Ecto neural progenitor cell (in vitro differentiated cells): ENCODE measurements around the gene LOXL1.

Experiments
- DNase-seq: peaks from one replicate; pipeline ENCODE4 v3.0.0-alpha.2; 2018; ENCODE audit warnings: low spot score

Gene LOXL1

GRCh38 chr15:73981761-73982221 lies 55.5 kb downstream of the LOXL1 start:
- DNase-seq: no peak

- no peak for DNase-seq
These were observed 56.1 kb downstream of the LOXL1 start for GRCh38 chr15:73982222-73982962.

GRCh38 chr15:73983211-73983727 lies 57.0 kb downstream of the LOXL1 start:
- no peak for DNase-seq

- DNase-seq: no peak
These were observed 57.5 kb downstream of the LOXL1 start for GRCh38 chr15:73983773-73984172.

GRCh38 chr15:73984208-73984979 lies 58.1 kb downstream of the LOXL1 start:
- DNase-seq: no peak

- DNase-seq: no peak
These were observed 59.0 kb downstream of the LOXL1 start for GRCh38 chr15:73985101-73985873.

- no peak for DNase-seq
These were observed 60.0 kb downstream of the LOXL1 start for GRCh38 chr15:73986055-73986775.

GRCh38 chr15:73986776-73987056 lies 60.5 kb downstream of the LOXL1 start:
- DNase-seq: no peak

- DNase-seq: no peak
These were observed 61.0 kb downstream of the LOXL1 start for GRCh38 chr15:73987250-73987649.

- DNase-seq: no peak
These were observed 61.6 kb downstream of the LOXL1 start for GRCh38 chr15:73987681-73988444.

- DNase-seq: no peak
These were observed 62.2 kb downstream of the LOXL1 start for GRCh38 chr15:73988445-73988969.

- no peak for DNase-seq
These were observed 62.9 kb downstream of the LOXL1 start for GRCh38 chr15:73989001-73989798.

- DNase-seq: no peak
These were observed 64.2 kb downstream of the LOXL1 start for GRCh38 chr15:73990250-73991005.

GRCh38 chr15:73991260-73991659 lies 65.0 kb downstream of the LOXL1 start:
- DNase-seq: no peak

GRCh38 chr15:73991726-73992593 lies 65.7 kb downstream of the LOXL1 start, which contains the start of gene STOML1:
STOML1 (minus strand) TSS chr15:73992295; CDS start chr15:73992223, 72 bp downstream.
- DNase-seq: peak; percentile 98

- DNase-seq: no peak
These were observed 66.3 kb downstream of the LOXL1 start for GRCh38 chr15:73992594-73992898.

- DNase-seq: no peak
These were observed 67.1 kb downstream of the LOXL1 start for GRCh38 chr15:73993211-73993994.
